ENCODE measurements around the gene CPD. TPM values are rescaled to one million over a fixed set of nuclear protein-coding genes. Genes with fewer than 3 reads are reported as not detected.

CPD gene
- total RNA-seq, 1 donor from 2014 or later: 124 TPM

DNA sequence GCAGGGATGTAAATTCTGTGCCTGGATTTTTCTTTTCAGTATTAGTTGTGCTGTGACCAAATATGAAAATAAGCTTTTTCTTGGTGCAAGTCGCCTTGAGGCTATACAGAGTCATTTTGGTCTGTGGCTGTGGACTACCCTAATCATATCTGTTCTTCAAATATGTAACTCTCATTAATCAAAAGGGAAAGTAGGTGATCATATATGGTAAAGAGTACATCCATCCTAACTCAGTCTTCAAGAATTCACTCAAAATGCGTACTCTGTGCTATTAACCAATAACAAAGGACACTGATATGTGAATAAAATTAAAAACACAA lies 2.6 kb downstream of the CPD start:
- DNase-seq (ENCODE audit: low spot score, unreplicated experiment): no peak
- Mint-ChIP-seq H3K27ac (no peak overlapping the region), H3K4me3 (ENCODE audit: low read depth) (peak overlapping the region; percentile 86), H3K36me3 (ENCODE audit: insufficient read depth) (peaks cover 6% of the 10 kb centered on the region), H3K4me1 (ENCODE audit: low read depth) (peaks cover 42% of the 10 kb centered on the region), H3K27me3 (no peaks in the 10 kb centered on the region), H3K9me3 (ENCODE audit: low read depth) (no peaks in the 10 kb centered on the region)
- TF ChIP-seq CTCF (IDR thresholded peaks at IDR 0.05; ENCODE audit: unreplicated experiment): no peak

DNA sequence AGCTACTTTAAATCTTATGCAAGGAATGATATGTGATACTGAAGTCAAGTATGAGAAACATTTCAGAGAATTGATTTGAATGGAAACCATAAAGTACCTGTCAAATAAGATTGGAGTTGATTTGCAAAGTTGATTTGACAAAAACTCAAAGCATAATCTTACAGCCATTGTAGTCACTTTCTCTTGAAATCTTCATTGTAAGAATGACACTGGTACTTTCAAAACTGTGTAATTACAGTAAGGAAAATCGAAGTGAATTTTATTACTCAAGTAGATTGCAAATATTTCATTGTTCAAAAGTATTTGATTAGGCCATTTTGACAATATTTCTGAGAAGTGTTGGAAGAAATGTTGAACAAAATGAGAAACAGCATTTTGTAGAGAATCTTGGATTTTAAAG lies 3.6 kb downstream of the CPD start:
- no peaks in the 10 kb centered on the region for H3K9me3 Mint-ChIP-seq (ENCODE audit: low read depth)
- no peaks in the 10 kb centered on the region for H3K27me3 Mint-ChIP-seq
- peaks cover 9% of the 10 kb centered on the region for H3K36me3 Mint-ChIP-seq (ENCODE audit: insufficient read depth)
- no peak overlapping the region for H3K27ac Mint-ChIP-seq
- no peak for TF ChIP-seq CTCF (IDR thresholded peaks at IDR 0.05; ENCODE audit: unreplicated experiment)
- no peak for DNase-seq (ENCODE audit: low spot score, unreplicated experiment)
- no peak overlapping the region for H3K4me3 Mint-ChIP-seq (ENCODE audit: low read depth)
- peaks cover 31% of the 10 kb centered on the region for H3K4me1 Mint-ChIP-seq (ENCODE audit: low read depth)

DNA sequence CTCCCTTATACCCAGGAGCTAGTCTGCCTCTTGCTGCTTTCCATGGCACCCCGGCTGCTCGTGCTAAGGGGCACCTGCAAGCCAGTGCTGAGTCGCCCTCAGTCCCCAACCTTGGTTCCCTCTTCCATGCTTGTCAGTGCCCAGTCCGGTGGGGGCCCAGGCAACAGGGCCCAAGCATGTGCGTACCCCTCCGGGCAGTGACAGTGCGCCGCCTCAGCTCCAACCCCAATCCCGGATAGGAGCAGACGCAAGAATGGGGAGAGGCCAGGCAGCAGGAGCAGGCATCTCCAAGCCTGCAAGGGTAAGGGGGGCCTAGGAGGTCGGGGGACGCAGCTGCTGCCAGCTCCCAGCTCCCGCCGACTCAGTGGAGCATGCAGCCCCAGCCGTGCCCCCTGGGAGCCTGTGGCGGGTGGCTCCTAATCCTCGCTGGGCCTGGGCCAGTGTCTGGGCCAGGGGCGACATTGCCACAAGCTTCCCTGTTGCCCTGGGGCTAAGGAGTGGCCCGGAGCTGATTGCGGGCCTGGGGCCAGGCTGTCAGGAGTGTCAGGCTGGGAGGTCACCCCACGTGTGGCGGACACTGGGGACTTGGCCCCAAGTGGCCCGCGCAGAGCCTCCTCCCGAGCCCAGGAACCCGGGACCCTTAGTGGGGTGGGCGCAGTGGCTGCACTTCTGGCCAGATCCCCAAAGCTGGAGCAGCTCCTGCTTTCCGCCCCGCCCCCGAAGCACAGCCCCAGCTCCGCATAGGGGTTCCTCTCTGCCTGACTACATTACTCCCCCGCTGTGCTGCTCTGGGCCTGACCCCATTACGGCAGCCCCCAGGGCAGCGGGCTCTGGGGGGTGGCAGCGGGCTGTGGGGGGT lies 9.8 kb downstream of the CPD start:
- peaks cover 26% of the 10 kb centered on the region for H3K36me3 Mint-ChIP-seq (ENCODE audit: insufficient read depth)
- no peak for TF ChIP-seq CTCF (IDR thresholded peaks at IDR 0.05; ENCODE audit: unreplicated experiment)
- no peaks in the 10 kb centered on the region for H3K9me3 Mint-ChIP-seq (ENCODE audit: low read depth)
- DNase-seq (ENCODE audit: low spot score, unreplicated experiment): no peak
- no peak overlapping the region for H3K27ac Mint-ChIP-seq
- H3K4me3 Mint-ChIP-seq (ENCODE audit: low read depth): no peak overlapping the region
- H3K27me3 Mint-ChIP-seq: no peaks in the 10 kb centered on the region
- peaks cover 4% of the 10 kb centered on the region for H3K4me1 Mint-ChIP-seq (ENCODE audit: low read depth)

- peaks cover 9% of the 10 kb centered on the region for H3K4me1 Mint-ChIP-seq (ENCODE audit: low read depth)
- peaks cover 26% of the 10 kb centered on the region for H3K36me3 Mint-ChIP-seq (ENCODE audit: insufficient read depth)
- no peak overlapping the region for H3K27ac Mint-ChIP-seq
- no peak for TF ChIP-seq CTCF (IDR thresholded peaks at IDR 0.05; ENCODE audit: unreplicated experiment)
- H3K27me3 Mint-ChIP-seq: no peaks in the 10 kb centered on the region
- no peak for DNase-seq (ENCODE audit: low spot score, unreplicated experiment)
- no peak overlapping the region for H3K4me3 Mint-ChIP-seq (ENCODE audit: low read depth)
- no peaks in the 10 kb centered on the region for H3K9me3 Mint-ChIP-seq (ENCODE audit: low read depth)
Observed at GRCh38 chr17:30389756-30390300, 11.1 kb downstream of the CPD start.

GRCh38 chr17:30391534-30391933 lies 12.8 kb downstream of the CPD start:
- Mint-ChIP-seq H3K36me3 (ENCODE audit: insufficient read depth) (peaks cover 18% of the 10 kb centered on the region), H3K27ac (no peak overlapping the region), H3K27me3 (no peaks in the 10 kb centered on the region), H3K9me3 (ENCODE audit: low read depth) (no peaks in the 10 kb centered on the region), H3K4me3 (ENCODE audit: low read depth) (no peak overlapping the region), H3K4me1 (ENCODE audit: low read depth) (peaks cover 23% of the 10 kb centered on the region)
- no peak for DNase-seq (ENCODE audit: low spot score, unreplicated experiment)
- TF ChIP-seq CTCF (IDR thresholded peaks at IDR 0.05; ENCODE audit: unreplicated experiment): no peak
